Germinal center (tissue), 1 donor: ENCODE measurements around the gene ZFP57.

Experiments used
- DNase-seq: peaks from one replicate; pipeline ENCODE4 v3.0.0; 2012; ENCODE audit warnings: mixed read lengths, low spot score

ZFP57 gene

DNA sequence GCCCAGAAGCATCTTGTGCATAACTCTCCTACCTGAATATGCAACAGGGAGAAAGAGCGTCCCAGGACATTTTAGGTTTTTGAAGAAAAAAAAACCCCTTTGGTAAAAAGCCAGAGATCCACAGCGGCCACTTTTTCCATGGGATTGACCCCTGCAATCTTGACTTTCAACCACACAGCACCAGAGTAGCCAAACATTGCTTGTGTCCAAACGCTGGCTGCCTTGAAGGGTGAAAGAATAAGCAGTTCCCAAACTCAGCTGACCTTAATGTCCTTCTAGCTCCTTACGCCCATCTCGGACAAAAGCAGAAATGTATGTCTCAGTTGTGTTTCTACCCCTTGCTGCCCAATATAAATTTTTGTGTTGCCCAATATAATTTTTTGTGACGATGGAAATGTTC is 25.3 kb downstream of the ZFP57 start:
- DNase-seq: no peak

DNA sequence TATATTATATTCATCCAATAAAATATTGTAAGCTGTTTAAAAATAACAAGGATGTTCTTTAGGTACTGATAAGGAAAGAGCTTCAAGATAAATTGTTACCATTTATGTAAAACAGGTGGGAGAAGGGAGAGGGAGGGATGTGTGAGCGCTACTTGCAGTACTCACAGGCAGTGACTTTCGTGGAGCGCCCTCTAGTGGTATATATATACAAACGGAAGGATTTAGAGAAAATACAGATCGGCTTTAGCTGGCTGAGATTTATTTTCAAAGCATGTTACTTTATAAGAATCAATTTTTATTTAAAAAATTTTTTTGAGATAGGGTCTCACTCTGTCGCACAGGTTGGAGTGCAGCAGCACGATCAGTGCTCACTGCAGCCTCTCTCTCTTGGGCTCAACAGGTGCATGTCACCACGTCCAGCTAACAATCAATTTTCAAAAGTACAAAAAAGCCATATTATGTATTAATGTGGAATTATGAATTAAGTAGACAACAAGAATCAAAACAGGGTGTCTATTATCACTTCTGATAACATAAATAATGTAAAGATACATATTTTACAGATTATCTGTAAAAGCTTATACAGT is 27.4 kb downstream of the ZFP57 start:
- peak; percentile 77 for DNase-seq

DNA sequence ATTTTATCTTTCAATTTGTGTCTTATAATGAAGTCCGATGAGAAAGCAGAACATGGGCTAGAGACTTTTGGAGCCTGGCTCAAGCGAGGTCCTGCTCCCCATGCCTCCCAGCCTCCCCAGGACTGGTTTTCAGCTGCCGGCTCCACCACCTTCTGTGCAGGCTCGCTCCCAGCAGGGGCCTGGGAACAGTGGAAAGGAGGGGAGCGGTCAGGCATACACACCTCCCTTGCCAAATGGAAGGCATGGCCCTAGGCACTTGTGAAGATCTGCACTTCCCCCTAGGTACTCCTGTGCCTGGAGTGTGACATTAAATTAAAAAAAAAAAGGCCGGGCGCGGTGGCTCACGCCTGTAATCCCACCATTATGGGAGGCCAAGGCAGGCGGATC is 28.8 kb downstream of the ZFP57 start:
- DNase-seq: no peak

DNA sequence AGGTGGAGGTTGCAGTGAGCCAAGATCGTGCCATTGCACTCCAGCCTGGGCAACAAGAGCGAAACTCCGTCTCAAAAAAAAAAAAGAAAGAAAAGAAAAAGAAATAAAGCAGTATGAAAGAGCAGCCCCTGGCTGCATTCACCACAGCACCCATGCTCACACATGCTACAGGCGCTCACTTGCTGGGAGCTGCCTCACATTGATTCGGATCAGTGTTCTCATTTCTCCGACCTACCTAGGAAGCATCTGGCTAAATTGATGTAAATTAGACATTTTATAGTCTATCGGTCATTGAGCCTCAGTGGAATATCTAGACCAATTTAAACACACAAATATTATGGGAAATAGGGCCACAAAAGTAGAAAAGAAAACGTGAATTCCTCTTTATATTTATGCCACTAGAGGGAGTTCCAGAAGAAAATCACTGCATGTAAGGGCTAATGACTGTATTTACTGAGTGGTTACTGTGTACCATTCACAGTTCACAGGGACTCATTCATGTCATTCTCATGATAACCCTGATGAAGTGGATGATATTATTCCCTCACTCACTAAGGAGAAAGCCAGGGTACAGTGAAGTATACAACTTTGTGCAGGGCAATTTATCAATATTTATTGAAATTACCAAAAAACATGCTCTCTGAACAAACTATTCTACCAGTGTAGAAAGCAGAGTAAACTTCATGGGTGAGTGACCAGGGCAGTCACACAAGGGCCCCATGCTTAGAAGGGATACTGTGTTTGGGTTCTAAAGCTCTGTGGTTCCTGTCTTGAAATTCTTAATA is 29.3 kb downstream of the ZFP57 start:
- peak; percentile 66 for DNase-seq

DNA sequence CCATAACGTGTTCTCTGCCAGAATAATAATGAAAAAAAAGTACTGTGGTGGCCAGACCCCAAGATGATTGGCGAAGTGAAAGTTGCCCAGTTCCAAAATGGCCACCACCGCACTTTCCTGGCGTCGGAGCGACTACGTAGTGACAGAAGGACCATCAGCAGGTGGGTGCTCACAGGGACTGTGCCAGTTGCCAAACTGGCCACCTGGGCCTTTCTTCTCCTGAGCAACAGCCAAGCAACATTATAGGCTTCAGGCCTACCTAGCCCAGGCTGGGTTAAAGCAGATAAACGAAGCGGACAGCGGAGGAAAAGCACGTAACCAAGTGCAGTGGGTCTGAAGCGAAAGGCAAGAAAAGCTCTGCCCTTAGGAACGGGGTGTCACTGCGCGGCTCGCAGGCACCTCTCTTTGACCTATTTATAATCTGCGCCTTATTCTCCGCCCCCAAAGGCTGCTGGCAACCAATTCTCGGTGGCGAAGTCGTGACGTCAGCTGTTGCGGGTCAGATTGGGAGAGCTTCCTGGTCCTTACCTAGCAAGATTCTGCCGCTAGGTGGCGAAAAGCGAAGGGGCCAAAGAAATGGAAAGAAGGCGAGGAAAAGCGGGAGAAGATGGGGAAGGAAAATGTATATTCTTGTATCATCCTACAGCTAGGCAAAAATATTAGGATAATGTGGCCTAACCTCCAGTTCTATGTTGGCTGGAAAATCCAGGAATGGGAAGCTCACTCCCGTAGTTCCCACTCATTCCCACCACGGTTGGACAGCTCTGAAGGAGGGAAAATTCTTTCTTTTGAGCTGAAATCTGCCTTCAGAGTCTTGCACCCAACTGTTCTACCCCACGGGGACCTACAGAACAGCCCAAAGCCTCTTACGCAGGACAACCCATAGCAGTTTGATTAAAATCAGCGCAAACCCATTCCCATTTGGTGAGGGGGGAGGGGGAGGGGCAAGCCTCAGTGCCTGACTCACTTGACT is 31.0 kb downstream of the ZFP57 start:
- DNase-seq: peak; percentile 98

DNA sequence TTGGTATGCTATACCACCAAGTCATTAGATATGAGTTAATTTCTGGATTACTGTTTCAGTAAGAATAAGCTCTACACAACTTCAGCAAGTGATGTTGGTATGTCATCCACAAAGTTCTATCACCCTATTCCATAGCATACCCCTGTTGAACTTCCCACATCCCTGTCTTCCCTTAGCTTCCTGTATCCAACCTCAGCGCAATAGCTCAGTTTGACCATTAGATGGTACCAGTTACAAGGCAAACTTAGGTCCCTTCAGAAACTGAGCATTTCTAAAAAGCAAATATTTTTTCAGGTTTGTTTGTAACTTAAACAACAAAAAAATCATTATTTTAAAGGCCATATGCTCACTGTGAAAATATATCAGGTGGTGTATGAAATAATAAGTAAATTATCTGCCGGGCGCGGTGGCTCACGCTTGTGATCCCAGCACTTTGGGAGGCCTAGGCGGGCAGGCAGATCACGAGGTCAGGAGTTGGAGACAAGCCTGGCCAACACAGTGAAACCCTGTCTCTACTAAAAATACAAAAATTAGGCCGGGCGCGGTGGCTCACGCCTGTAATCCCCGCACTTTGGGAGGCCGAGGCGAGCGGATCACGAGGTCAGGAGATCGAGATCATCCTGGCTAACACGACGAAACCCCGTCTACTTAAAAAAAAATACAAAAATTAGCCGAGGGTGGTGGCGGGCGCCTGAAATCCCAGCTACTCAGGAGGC is 32.9 kb downstream of the ZFP57 start:
- DNase-seq: no peak

DNA sequence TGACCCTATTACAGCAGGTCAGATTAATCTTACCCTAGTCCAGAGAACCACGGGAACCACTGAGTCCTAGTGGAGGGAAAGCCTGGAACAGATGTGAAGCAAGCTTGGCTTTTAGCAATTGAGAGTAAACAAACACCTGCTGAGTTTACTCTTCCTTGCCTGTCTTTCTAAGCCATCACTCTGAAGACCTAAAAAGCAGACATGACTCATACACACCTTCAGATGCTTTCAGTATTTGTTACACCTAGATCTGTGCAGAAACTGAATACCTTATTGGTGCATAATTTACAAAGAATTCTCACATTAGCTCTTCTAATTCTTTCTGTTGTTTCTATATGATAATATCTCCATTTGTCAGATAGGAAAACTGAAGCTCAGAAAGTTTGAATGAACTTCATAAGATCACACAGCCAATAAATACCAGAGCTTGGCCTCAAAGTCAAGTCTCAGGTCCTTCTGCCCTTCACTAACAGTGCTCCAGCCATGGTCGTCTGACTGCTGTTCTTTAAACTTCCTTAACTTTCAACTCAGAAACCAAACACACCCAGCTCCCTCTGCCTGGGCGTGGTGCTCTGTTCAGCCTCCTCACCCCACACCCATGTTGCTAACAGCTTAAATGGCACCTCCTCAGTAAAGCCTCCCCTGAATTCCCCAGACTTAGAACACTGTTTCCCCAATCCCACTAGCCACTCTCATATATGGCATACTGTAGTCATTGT is 39.4 kb downstream of the ZFP57 start:
- no peak for DNase-seq

DNA sequence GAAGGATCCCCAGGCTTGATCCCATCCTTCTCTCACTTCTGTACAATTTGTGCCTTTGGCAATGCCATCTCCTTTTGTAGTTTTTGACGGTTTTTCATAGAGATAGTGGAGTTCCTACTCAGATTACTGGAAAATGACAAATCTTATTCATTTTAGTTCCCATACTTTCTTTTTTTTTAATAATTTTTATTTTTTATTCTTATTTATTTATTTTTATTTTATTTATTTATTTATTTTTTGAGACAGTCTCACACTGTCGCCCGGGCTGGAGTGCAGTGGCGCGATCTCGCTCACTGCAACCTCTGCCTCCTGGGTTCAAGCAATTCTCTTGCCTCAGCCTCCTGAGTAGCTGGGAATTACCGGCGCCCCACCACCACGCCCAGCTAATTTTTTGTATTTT is 43.7 kb downstream of the ZFP57 start:
- DNase-seq: no peak

DNA sequence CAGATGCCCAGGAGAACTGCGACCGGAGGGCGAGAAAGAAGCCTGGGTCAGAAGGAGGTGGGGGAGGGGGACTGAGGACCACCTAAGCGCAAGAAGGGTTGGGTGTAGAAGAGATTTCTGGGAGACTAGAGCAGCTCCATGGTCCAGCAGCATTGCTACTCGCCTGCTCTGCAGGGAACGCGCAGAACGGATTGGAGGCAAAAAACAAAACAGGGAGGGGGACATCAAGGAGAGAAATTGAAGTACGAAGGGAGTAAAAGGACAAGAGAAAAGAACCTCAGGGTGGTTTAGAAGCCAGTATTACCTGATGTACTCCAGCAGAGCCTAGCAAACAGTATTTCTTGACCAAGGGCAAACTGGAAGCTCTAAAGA is 47.4 kb downstream of the ZFP57 start:
- DNase-seq: no peak

DNA sequence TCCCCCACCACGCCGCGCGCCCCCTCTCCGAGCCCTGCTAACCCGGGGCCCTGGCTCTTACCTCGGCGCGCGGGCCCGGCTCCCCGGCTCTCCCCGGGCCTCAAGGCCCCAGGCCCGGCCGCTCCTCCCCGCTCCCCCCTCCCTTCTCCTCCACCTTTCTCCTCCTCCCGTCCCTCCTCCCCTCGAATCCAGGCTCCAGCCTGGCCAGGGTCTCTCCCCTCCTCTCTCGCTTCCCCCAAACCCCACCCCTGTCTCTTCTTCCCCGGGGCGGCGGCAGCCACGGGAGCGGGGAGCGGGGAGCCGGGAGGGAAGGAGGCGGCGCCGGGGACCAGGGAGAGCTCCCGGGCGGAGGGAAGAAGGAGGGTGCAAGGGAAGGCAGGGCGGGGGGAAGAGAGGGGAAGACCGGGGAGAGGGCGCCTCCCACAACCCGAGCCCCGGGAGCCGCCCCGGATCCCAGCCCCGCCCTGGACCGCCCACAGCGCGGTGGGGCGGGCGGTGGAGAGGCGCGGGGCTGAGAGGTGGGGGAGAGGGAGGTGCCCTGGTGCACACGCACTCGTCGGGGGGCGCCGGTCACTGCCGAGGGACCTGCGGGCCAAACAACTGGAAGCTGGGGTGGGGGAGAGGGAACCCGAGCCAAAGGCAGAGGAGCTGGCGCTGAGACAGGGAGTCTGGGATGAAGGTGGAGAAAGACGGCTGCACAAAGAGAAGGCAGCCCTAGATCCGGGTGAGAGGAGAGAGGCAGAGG is 48.0 kb downstream of the ZFP57 start, which contains the start of gene GABBR1:
Gene GABBR1 (minus strand): TSS at position 395 of the 745 bp plus-strand sequence. CDS start 798 bp downstream, outside the sequence.
- peak; percentile 88 for DNase-seq

DNA sequence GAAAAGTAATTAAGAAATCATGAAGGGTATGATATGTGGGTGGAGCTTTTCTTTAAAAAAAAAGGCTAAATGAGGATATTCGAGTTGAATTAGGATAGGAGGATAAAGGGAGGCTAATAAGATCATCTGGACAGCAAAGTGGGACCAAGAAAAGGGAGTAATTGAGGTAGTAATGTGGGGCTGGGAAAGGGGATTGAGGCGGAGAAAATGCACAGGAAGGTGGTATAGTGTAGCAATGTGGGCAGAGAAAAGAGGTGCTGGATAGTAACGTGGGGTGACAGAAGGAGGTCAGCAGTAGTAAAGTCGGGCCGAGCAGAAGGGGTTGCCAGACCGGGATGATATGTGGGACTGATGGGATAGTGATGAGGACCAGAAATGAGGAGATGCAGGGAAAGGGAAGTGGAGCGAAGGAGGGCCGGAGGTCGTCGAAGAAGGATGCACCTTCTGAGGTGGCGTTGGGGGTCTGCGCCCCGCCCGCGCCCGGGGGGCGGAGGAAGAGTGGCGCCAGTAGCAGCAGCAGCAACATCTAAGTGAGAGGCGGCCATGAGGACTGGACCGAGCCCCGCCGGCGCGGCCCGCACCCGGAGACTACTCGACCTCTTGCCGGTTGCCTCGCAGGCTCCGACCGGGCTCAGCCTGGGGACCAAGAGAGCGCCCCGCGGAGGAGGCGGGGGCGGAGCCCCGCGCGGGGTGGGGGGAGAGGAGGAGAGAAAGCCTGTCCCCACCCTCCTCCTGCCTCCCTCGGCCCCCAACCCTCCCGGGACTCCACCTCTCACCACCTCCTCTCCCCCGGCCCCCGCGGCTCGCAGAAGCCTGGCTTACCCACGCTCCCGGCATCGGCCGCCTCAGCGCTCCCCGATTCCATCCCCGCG is 48.9 kb downstream of the ZFP57 start:
- DNase-seq: peak; percentile 64

DNA sequence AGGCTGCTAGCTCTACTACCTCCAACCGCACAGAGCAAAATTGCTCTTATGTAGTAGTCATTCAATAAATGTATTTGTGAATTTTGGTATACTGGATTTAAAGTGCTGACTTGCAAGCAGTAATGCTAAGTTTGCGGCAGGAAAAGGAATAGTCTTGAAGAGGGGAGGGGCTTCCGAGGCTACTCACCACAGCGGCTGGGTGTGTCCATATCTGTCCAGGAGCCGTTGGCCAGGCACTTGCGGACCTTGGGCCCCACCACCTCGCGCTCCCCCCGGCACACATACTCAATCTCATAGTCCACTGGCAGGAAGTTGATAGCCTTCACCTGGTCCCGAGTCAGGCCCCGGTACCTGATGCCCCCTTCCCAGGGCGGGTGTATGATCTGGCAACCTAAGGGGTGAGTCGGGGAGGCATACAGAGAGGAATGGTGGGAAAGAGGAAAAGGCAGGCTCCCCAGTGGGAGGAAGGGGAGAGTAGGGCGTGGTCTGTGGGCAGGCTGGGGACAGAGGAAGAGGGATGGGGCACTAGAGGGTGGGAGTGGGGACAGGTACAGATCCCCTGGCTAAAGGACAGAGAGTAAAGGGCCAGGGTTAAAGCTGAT is 49.6 kb downstream of the ZFP57 start:
- DNase-seq: no peak

DNA sequence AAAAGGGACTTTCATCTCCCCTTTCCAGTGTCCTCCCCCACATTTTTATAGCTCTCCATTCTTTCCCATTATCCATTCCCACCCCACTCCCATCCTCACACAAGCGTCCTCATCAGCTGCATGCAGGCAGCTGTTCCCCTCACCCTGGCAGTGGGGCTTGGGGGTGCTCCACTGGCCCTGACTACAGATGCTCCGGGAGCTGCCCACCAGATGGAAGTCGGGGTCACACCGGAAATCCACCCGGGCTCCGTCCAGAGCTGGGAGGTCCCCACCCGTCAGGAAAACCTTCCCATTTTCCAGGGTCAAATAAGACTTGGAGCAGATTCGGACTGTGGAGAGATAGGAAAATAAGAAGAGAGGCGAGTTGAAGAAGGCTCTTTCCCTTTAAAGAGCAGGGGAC is 50.6 kb downstream of the ZFP57 start:
- no peak for DNase-seq

DNA sequence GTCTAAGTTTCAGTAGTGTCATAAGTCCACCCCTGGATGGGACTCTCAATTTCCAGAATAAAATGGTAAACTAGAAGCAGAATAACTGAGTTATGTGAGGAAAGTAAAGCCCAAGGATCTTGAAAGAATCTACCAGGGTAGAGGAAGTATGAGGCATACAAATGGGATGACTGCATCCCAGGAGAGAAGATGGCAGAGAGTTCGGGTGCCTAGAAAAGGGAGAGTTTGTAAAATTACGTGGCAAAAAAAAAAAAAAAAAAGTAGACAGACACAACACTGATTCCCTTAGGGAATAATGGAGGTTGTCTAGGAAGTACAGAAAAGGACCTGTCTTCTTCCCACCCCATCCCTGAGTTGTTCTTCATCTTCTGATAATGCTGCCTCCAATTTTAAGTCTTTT is 51.4 kb downstream of the ZFP57 start:
- no peak for DNase-seq

DNA sequence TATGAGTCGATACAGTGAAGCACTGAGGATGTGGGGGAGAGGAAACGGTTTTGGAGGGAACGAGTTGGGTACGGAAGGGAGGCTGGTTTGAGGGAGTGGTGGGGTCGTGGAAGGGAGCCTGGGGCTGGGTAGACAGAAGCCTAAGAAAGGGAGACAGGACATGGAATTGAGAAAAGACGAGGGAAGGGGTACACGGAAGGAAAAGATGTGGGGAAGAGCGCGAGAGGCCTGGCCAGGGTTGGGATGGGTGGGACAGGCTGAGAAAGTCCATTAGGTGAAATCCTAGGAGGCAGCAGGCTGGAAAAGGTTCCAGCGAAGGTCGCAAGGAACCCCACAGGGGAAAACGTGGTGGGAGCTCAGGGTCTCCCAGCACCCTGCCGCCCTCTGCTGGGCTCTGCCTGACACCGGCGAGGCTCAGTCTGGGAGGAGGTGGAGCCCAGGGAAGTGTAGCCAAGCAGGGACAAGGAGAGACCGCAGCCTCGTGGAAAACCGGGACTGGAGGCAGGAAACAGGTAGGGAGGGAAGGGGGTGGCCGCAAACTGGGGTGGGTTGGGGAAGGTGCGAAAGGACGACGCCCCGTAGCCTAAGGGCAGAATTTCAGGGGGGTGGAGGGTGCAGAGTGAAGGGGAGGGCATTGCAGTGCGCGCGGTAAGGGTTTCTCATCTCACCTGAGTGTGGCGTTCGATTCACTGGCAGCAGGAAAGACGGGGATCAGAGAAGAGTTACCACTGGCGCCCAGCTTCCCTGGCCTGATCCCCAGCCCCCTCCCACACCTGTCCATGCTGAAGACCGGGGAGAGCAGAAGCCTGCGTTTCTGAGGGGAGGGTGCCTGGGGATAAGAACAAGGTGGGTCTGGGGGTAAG is 52.3 kb downstream of the ZFP57 start:
- peak; percentile 69 for DNase-seq

DNA sequence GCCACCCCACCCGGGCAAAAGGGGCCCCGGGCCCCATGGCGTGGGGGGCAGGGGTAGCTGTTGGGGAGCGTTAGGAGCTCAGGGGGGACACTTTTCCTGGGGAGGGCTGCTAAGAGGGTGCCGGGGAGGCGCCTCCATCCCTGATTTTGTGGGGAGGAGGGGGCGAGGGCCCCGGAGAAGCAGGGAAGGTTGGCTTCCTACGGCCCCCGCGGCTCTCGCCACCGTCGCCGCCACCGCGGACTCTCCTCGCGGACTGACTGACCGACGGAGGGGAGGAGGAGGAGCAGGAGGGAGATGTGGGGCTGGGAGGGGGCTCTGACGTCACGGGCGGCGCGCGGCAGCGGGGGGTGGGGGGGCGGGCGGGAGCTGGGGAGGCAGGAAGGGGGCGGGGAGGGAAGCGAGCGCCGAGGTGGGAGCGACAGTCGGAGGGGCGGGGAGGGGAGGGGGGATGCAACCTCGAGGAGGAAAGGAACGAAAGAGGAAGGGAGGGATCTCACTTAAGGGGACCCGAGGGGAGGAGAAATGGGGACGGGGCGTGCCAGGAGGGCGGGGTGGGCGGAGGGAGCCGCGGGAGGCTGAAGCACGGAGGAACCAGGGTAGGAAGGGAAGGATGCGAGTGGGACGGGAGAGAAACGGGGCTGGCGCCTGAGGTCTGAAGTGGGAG is 53.1 kb downstream of the ZFP57 start:
- DNase-seq: peak; percentile 66

DNA sequence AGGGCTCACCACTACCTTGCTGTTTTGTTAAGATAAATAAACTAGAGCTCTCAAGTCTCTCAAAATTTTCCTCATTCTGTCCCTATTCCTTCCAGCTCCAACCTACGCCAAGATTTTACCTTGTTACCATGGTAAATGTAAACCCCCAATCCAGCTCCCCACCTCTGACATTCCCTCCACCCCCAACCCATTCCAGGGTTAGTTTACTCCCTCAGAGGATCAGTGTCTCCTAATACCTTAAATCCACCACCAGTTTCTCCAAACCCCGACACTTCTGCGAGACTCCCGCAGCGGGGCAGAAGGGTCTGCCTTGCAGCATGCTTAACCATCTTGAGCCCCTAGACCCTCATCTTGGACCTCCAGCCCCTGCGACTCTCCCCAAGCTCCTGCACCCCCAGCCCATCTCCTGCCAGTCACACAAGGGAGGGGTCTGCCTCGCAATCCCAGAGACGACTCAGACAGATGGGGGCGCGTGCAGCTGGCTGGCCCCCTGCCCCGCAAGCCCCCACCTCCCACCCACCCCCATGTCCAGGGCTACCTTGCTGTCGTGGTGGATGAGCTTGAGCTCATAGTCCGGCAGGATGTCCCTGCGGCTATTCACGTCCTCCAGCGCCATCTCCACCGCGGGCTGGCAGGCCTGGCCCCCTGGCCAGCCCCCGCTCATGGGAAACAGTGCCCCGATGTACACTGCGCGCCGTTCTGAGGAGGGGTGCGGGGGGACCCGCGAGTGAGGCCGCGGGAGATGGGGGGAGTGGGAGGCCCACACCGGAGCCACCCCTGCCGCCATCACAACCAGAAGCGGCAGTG is 53.8 kb downstream of the ZFP57 start:
- no peak for DNase-seq
